ENCODE measurements around the gene GRIN2A.

DNA sequence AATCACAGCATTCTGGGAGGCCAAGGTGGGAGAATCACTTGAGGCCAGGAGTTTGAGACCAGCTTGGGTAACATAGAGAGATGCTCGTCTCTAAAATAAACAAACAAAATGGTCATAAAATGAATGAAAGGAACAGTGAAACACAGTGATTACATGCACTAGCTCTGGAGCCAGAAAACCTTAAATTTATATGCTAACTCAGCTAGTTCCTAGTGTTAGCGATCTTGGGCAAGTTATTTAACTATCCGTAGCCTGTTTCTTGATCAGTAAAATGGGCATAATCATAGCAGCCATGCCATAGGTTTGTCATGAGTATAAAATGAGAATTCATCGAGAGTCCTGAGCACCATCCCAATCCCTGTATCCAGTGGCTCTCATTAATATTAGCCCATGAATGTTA is 271.0 kb downstream of the GRIN2A start:
- TF ChIP-seq POLR2A (IDR thresholded peaks at IDR 0.05), result no peak
- TF ChIP-seq CTCF (IDR thresholded peaks at IDR 0.05), result no peak

All from Peyer's patch (tissue), 4 donors.